ENCODE results near the gene TBCA.
"Not testable (repeated sequence)": the region's sequence is repeated elsewhere in the genome, so short reads cannot be mapped to it uniquely, and the experiment has no call there.

Gene TBCA

GRCh38 chr5:77707791-77708190 lies 68.3 kb downstream of the TBCA start:
- DNase-seq, result no peak

DNA sequence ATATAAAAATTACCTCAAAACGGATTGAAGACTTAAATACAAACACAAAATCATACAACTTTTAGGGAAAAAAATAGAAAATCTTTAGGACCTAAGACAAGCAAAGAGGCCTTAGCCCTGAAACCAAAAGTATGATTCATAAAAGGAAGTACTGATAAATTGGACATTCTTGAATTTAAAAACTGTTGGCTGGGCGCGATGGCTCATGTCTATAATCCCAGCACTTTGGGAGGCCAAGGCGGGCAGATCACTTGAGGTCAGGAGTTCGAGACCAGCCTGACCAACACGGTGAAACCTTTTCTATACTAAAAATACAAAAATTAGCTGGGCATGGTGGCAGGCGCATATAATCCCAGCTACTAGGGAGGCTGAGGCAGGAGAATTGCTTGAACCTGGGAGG lies 76.6 kb downstream of the TBCA start:
- DNase-seq, result not testable (repeated sequence)

DNA sequence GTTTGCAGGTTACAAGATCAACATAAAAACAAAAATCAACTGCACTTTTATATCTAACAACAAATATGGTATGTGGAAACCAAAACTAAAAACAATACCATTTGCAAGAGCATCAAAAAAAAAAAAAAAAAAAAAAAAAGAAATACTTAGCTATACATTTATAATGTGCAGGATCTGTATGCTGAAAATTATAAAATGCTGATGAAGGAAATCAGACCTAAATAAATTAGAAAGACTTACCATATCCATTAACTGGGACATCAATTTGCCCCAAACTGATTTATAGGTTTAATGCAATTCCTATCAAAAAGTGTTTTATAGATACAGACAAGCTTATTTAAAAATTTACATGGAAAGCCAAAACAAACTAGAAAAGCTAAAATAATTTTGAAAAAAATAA lies 77.2 kb downstream of the TBCA start:
- DNase-seq, result no peak

DNA sequence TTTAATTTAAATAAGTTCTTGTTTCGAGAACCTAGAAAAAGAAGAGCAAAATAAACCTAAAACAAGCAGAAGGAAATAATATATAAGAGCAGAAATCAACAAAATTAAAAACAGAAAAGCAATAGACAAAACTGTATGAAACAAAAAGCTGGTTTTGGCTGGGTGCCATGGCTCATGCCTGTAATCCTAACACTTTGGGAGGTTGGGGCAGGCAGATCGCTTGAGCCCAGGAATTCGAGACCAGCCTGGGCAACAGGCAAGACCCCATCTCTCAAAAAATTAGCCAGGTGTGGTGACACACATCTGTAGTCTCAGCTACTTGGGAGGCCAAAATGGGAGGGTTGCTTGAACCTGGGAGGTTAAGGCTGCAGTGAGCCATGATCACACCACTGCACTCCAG lies 78.4 kb downstream of the TBCA start:
- DNase-seq, result no peak

DNA sequence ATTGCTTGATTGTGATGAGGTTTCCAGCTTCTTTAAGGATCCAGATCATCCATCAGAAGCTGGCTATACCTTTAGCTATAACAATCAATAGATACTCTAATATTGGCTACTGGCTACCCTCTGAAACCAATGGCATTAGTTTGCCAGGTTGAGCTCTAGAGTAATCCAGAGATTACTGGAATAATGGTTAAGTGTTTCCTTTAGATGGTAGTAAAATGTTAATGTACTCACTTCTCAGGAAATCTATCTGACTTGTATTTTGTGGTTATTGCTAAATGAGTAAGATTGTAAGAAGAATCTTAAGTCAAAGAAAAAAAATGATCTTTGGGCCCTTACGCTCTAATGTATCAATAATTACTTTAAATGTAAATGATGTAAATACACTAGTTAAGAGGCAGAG lies 80.0 kb downstream of the TBCA start:
- DNase-seq, result no peak

- DNase-seq, result no peak
Measured at GRCh38 chr5:77693913-77694312, 82.2 kb downstream of the TBCA start.

- DNase-seq, result no peak
Measured at GRCh38 chr5:77683171-77683732, 92.9 kb downstream of the TBCA start.

- no peak for DNase-seq
Measured at GRCh38 chr5:77670526-77670925, 105.6 kb downstream of the TBCA start.

DNA sequence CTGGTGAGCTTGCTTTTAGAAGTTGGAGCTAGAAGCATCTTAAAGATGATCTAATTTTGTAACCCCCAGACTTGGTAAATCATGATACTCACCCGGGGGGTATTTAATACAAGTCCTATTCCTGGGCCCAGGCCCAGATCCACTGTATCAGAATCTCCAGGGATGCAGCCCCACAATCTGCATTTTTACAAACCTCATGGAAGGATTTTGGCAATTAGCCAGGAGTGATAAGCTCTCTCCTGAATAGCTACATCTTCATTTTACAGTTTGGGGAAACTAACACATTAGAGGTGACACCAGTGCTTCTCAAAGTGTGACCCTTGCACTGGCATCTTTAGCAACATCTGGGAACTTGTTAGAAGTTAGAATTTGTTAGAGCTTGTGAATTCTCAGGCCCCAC lies 106.5 kb downstream of the TBCA start:
- no peak for DNase-seq

DNA sequence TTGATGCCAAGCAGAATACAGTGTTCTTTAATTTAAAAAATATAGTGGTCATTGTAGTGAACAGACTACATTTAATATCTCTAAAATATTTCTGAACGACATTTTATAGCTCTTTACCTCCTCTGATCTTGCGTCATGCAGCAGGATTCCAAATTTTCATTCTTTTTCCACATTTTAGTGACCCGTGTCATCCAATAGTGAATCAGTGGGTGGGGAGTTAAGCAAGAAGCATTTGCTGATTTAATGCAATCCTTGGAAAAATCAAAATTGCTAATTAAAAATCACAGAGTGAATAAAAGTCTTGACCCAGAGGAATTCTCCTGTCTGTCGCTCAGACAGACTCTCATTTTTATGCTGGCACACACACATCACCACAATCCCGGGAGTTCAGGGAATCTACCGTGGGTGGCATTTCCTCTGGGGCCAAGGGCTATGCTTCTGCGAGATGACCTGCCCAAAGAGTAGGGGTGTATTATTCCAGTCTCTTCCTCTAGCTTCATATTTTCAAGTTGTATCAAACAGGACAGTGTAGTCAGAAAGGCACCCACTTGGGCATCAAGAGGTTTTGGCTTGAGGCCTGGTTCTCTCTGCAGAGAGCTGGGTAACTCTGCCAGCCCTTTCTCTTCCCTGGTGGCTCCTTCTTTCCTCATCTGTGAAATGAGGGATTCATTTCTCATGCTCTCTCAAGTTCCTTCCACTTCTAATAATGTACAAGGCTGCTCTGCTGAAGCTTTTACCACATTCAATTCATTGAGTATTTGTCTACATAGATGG lies 112.9 kb downstream of the TBCA start:
- DNase-seq, result no peak

- DNase-seq, result no peak
Measured at GRCh38 chr5:77662635-77663034, 113.5 kb downstream of the TBCA start.

- DNase-seq, result no peak
Measured at GRCh38 chr5:77658662-77659061, 117.5 kb downstream of the TBCA start.

- no peak for DNase-seq
Measured at GRCh38 chr5:77651343-77651742, 124.8 kb downstream of the TBCA start.

DNA sequence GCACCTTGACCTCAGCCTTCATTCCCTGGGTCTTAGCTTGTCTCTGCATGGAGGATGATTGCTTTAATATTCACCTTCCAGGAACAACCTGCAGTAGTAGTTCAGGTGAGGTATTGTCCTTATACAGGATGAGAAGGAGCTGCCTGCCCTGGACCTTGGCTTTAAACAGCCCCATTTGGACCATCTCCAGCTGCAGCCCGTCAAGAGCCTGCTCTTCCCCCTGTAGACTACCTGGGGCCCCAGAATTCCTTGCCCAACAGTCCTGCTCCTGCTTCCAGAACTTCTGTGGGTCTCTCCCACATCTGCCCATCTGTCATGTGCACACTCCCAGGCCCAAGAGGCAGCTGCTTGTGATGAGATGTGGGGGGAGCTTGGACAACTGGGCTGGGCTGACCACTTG lies 125.5 kb downstream of the TBCA start:
- DNase-seq, result no peak

DNA sequence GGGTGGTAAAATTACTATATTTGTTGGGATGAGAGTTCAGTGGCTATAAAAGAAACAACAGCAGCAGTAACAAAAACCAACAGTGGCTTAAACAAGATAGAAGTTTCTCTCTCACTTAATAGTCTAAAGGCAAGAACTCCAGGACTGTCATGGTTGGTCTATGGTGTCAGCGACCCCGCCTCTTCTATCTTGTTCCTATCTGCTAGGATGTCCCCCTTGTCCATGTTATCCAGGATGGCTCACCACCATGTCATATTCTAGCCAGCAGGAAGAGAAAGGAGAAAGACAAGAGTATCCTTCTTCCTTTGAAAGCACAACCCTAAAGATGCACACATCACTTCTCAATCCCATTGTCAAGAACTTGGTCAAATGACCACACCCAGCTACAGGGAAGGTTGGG lies 126.4 kb downstream of the TBCA start:
- DNase-seq, result no peak

- no peak for DNase-seq
Measured at GRCh38 chr5:77645995-77646639, 130.0 kb downstream of the TBCA start.

DNA sequence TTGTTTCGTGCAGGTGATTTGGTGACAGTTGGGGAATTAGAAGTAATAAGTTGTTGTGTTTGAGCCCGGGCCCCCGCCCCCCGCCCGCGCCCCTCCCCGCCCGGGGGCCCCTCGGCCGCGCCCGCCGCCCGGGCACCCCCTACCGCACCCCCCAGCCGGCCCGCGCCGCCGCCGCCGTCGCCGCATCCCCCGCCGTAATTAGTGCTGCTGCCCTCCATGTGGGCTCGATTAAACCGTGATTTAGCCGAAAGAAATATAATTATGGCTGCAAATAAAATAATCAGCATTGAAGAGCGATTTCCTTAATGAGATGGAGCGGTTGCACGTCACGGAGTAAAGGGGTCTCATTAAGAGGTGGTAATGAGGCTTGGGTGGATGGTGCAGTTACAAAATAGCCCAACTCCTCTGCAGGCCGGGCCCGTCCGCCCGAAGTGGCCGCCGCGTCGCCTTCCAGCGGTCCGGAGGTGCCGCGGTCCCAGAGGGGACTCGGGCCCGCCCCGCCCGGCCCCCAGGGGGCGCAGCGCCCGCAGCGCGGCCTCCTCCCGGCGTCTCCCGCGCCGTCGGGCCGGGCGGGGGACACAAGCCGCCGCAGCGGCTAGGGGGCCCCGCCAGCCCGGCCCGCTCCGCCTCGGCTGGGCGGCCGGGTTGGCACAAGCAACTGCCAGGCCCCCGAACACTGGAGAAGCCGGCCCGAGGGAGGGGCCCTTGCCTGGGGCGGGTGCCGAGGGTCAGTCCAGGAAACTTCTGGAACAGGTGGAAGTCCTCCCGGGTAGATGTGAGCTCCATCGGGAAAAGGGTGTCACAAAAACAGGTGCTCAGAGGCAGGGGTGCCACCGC lies 130.8 kb downstream of the TBCA start:
- DNase-seq, result peak in 2 of 4 experiments; percentile 21 to 31

DNA sequence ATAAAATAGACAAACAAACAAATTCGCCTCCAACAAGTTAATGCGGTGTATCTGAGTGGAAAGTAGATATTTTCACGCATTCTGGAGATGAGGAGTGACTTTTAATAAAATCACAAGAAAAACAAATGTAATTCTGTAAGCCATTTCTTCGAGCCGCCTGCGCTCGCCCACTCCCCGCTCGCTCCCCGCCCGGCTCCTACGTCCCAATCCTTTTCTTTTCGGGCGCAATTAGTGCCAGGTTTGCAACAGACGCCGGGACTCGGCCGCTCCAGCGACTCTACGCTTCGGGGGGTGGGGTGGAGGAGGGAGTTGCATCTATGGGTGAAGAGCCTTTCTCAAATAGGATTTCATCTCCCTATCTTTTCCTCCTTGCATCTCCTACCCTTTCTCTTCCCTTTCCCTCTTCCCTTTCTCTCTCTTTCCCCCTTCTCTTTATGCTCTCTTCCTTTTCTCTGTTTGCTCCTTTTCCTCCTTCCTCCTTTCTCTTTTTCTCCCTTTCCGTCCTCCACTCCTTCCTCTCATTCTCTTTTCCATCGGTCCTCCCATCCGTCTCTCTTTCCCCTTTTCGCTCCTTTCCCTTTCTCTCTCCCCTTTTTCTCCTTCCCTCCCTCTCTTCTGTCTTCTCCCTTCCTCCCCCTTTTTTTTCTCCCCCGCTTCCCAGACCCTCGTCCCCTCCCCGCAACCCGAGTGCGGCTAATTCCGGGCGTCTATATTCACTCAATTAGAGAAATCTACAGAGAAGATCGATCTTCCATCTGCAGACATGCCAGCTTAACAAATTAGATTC lies 131.6 kb downstream of the TBCA start:
- no peak for DNase-seq

DNA sequence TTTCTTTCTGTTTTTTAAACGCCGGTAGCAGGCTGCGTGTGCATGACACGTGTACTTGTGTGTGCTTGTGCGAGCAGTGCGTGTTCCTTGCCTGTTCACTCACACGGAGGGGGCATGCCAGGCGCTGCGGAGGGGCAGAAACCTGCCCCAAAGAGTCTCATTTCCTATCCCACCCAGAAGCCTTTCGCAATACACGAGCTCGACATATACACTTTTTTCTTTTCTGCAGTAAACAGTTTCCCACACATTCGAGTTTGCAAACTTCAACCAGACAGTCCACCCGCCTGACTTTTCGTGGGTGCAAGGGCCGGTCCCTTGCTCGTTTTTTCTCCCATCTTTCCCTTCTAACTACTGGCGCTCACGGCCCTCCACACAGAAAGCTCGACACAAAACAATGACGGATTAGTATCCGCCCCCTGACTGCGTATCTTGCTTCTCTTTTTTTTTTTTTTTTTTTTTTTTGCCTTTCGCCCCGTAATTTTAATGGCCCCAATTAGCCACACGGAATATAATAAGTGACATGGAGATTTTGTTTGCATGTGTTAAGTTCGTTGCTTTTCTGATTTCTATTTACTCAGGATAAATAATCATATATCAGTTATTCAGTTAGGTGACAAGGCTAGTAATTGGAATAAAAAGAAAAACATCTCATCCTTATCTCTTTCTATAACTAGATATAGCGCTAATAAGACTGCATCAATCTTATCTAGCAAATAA lies 132.3 kb downstream of the TBCA start:
- DNase-seq, result no peak

DNA sequence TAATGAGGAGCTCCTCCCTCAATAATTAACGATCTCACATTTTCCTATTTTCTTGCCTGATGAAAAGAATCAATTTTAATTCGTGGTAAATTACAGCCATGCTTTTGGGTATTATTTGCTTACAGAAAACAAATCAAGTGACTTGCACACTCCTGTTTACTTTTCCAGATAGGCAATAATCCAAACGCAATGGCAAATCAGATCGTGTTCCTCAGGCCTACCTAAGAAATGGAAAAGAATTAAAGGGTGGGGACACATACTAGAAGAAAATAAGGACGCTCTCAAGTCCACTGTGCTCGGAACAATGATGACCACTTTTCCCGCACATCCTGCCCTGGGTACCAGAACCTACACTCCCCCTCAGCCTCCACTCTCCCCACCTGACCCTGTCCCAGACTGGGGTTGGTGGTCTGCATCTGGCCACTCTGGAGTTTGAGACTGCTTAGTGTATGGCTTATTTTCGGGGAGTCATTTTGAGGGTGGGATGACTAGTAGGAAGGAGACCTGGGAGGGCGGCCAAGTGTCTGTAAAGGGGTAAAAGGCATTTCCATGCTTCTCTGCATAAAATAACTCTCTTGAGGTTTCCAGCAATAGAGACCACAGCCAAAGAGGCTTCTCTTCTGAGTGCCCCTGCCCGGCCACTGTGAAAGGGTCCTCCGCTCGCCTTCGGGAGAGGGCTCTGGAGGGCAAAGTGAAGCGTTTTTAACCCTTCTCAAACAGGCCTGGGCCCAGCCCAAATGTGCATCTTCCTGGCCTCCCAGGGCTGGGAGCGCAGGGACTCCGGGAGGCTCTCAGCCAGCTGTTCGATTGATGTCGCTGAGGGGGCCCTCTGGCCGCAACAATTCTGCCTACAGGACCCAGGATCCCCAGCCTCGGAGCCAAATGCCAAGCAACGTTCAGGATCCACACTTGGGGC lies 133.1 kb downstream of the TBCA start:
- no peak for DNase-seq

Data from activated CD4-positive, CD25-positive, alpha-beta regulatory T cell (primary cell).